GM19455 (cell line): ENCODE measurements around the gene BOC.
"Not testable (repeated sequence)": the region's sequence is repeated elsewhere in the genome, so short reads cannot be mapped to it uniquely, and the experiment has no call there.

ENCODE experiments used
- ATAC-seq: cut with Tn5 transposase; IDR thresholded peaks from one replicate; pipeline ENCODE4 v1.9.1; 2021; ENCODE audit not compliant: unreplicated experiment

Gene BOC, protein sequence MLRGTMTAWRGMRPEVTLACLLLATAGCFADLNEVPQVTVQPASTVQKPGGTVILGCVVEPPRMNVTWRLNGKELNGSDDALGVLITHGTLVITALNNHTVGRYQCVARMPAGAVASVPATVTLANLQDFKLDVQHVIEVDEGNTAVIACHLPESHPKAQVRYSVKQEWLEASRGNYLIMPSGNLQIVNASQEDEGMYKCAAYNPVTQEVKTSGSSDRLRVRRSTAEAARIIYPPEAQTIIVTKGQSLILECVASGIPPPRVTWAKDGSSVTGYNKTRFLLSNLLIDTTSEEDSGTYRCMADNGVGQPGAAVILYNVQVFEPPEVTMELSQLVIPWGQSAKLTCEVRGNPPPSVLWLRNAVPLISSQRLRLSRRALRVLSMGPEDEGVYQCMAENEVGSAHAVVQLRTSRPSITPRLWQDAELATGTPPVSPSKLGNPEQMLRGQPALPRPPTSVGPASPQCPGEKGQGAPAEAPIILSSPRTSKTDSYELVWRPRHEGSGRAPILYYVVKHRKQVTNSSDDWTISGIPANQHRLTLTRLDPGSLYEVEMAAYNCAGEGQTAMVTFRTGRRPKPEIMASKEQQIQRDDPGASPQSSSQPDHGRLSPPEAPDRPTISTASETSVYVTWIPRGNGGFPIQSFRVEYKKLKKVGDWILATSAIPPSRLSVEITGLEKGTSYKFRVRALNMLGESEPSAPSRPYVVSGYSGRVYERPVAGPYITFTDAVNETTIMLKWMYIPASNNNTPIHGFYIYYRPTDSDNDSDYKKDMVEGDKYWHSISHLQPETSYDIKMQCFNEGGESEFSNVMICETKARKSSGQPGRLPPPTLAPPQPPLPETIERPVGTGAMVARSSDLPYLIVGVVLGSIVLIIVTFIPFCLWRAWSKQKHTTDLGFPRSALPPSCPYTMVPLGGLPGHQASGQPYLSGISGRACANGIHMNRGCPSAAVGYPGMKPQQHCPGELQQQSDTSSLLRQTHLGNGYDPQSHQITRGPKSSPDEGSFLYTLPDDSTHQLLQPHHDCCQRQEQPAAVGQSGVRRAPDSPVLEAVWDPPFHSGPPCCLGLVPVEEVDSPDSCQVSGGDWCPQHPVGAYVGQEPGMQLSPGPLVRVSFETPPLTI

GRCh38 chr3:113211330-113212149 lies at the start of gene BOC:
Gene BOC, plus strand, starts transcription at chr3:113211557. Its CDS starts 38,246 bp downstream, at chr3:113249803.
- ATAC-seq = no peak

- ATAC-seq = no peak
These were observed 49.7 kb upstream of the BOC start for GRCh38 chr3:113161661-113162060.

DNA sequence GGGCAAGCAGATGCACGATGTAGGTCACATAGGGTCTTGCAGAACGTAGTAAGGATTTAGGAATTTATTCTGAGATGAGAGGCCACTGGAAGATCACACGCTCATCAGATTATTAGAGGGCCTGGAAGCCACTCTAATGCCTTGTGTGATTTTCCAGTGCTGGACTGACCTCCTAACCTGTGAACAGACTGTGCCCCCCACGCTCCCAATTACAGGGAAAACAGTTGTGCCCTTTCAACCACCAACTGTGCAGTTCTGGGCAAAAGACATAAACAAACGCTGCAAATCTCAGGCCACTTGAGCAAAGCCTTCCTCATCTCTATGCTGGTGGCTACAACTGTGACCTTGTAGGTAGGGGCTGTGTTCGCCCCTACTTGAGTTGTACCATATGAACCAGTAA lies 48.2 kb upstream of the BOC start:
- no peak for ATAC-seq

DNA sequence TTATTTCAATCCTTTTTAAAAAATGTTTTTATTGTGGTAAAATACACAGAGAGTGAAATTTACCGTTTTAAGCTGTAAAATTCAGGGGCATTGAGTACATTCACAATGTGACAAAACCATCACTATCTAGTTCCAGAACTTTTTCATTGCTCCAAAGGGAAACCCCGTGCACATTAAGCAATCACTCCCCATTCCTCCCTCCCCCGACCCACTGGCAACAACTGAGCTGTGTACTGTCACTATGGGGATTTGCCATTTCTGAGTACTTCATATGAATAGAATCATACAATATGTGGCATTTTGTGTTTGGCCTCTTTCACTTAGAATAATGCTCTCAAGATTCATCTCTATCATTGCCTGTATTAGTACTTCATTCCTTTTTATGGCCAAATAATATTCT lies 45.5 kb upstream of the BOC start:
- no peak for ATAC-seq

DNA sequence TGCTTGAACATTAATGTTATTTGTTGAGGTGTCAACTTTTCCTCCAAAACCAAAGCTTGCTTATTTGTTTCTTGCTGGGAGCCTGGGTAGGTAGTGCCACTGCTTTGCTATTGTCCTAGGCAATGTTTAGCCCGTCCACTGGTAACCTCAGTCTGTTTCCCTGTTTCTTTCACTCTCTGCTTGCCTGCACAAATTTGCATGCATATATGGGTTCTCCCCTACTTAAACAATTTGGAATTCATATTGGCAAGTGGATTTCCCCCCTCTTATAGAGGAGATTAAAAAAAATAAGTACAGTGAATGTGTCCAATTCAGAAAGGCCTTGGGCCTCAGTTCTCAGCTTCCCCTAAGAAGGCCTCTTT lies 45.0 kb upstream of the BOC start:
- no peak for ATAC-seq

DNA sequence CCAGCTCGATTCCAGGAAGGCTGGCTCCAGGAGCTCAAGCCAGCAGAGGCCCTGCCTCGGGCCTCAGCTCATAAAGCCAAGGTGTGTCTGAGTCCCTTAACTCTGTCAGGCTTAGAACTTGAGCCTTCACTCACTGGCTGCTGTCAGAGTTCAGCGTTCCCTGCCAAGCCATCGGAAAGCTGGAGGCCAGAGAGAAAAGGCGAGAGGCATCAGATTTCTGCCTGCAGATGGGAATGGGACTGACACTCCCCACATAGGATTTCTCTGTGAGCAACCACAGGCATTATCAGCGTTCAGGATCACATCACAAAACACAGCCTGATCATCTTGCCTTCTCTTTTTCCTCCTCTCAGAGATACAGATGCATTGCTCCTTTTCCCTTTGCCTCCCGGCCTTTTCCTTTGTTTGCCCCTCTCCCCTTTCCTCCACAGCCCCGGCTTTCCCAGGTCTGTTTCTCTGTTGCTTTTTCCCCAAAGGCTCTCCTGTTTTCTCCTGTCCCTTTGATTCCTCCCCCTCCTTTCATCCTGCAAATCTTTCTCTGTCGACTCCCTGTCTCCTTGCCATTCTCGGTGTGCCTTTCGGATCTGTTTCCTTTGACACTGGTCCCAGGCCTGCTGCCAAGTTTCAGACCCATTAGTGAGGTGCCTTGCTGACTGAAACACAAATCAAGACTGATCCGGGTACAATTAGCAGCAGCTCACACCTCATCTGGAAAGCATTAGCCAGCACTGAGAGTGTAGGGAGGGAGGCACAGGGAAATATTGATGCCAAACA lies 44.5 kb upstream of the BOC start:
- no peak for ATAC-seq

GRCh38 chr3:113167825-113168801 lies 43.2 kb upstream of the BOC start:
- no peak for ATAC-seq

GRCh38 chr3:113169891-113170452 lies 41.4 kb upstream of the BOC start:
- ATAC-seq = no peak

- ATAC-seq = no peak
These were observed 40.6 kb upstream of the BOC start for GRCh38 chr3:113170771-113171170.

GRCh38 chr3:113171675-113172300 lies 39.6 kb upstream of the BOC start:
- not testable (repeated sequence) for ATAC-seq

- ATAC-seq = no peak
These were observed 38.3 kb upstream of the BOC start for GRCh38 chr3:113173102-113173501.

- ATAC-seq = no peak
These were observed 37.1 kb upstream of the BOC start for GRCh38 chr3:113174304-113174703.

DNA sequence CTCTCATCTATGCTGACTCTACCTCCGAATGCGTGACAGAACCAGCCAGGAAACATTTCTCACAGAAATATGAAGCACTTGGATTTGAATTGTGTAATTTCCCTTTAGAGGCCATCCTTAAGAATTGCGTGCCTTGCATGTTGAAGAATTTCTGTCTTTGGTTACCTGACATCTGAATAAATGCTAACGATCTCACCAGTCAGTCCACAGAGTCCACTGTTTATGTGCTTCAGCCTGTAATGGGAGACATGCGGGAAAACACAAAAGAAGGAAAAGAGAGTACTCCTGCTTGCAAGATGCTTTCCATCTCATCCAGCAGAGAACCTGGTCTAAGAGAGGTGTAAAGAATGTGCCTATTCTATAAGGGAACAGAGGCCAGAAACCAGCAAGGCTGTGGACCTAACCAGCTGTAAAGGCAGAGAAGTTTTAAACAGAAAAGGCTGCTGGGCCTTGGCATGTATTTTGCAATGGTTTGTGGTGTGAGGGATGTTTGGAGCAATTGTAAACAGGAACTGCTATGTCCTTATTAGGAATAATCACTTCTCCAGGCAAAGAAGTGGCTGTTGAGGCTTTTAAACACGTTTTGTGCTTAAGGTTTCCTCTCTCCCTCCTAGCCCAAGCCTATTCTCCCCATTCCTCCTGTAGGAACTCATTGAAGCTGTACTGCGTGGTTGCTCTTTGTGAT lies 36.4 kb upstream of the BOC start:
- ATAC-seq = no peak

GRCh38 chr3:113177526-113177925 lies 33.8 kb upstream of the BOC start:
- no peak for ATAC-seq

GRCh38 chr3:113179235-113179824 lies 32.0 kb upstream of the BOC start:
- no peak for ATAC-seq

GRCh38 chr3:113183748-113184661 lies 27.4 kb upstream of the BOC start:
- ATAC-seq = no peak
